IPS-15b (cell line): ENCODE results near the gene RSF1.

ENCODE experiments used
- H3K27me3 ChIP-seq: one replicate; pipeline ENCODE4 v1.6.1; 2013; ENCODE audit warnings: low read length; ENCODE audit not compliant: control insufficient read depth, insufficient read depth
- H3K36me3 ChIP-seq: one replicate; pipeline ENCODE4 v1.6.1; 2013; ENCODE audit warnings: low read length; ENCODE audit not compliant: control insufficient read depth, insufficient read depth
- H3K4me1 ChIP-seq: one replicate; pipeline ENCODE4 v1.6.1; 2013; ENCODE audit warnings: mild to moderate bottlenecking, low read length; ENCODE audit not compliant: control insufficient read depth, insufficient read depth
- H3K4me3 ChIP-seq: one replicate; pipeline ENCODE4 v1.5.1; 2013; ENCODE audit warnings: low read depth, low read length
- H3K9ac ChIP-seq: one replicate; pipeline ENCODE4 v1.6.1; 2013; ENCODE audit warnings: low read depth, mild to moderate bottlenecking, low read length
- H3K9me3 ChIP-seq: one replicate; pipeline ENCODE4 v1.6.1; 2013; ENCODE audit warnings: mild to moderate bottlenecking, low read length; ENCODE audit not compliant: control insufficient read depth, insufficient read depth

Gene RSF1

GRCh38 chr11:77747381-77747969, 73.0 kb downstream of the RSF1 start:
- peaks cover 29% of the 10 kb centered on the region for H3K4me1 ChIP-seq
- H3K9ac ChIP-seq: no peak overlapping the region
- H3K36me3 ChIP-seq: no peaks in the 10 kb centered on the region

GRCh38 chr11:77736473-77736872, 84.0 kb downstream of the RSF1 start:
- Histone ChIP-seq H3K4me3 (no peak overlapping the region), H3K4me1 (no peaks in the 10 kb centered on the region), H3K27me3 (no peaks in the 10 kb centered on the region), H3K9ac (no peak overlapping the region), H3K36me3 (peaks cover 12% of the 10 kb centered on the region), H3K9me3 (no peaks in the 10 kb centered on the region)

More at GRCh38 chr11:77747381-77747969, 73.0 kb downstream of the RSF1 start:
- Histone ChIP-seq H3K27me3 (no peaks in the 10 kb centered on the region), H3K9me3 (no peaks in the 10 kb centered on the region), H3K4me3 (no peak overlapping the region)

GRCh38 chr11:77734890-77735289, 85.6 kb downstream of the RSF1 start:
- Histone ChIP-seq H3K9ac (no peak overlapping the region), H3K4me1 (no peaks in the 10 kb centered on the region), H3K27me3 (no peaks in the 10 kb centered on the region), H3K36me3 (peaks cover 12% of the 10 kb centered on the region), H3K4me3 (no peak overlapping the region), H3K9me3 (peaks cover 4% of the 10 kb centered on the region)

- Histone ChIP-seq H3K4me1 (no peaks in the 10 kb centered on the region), H3K9me3 (peaks cover 4% of the 10 kb centered on the region), H3K27me3 (no peaks in the 10 kb centered on the region), H3K4me3 (no peak overlapping the region), H3K9ac (no peak overlapping the region), H3K36me3 (peaks cover 12% of the 10 kb centered on the region)
These were observed 88.4 kb downstream of the RSF1 start for GRCh38 chr11:77732143-77732542.

GRCh38 chr11:77730789-77731188, 89.7 kb downstream of the RSF1 start:
- Histone ChIP-seq H3K9me3 (peaks cover 4% of the 10 kb centered on the region), H3K9ac (no peak overlapping the region), H3K27me3 (no peaks in the 10 kb centered on the region), H3K4me3 (no peak overlapping the region), H3K36me3 (peaks cover 12% of the 10 kb centered on the region), H3K4me1 (no peaks in the 10 kb centered on the region)

- Histone ChIP-seq H3K4me3 (no peak overlapping the region), H3K27me3 (no peaks in the 10 kb centered on the region), H3K36me3 (peaks cover 16% of the 10 kb centered on the region), H3K9ac (no peak overlapping the region), H3K9me3 (peaks cover 4% of the 10 kb centered on the region), H3K4me1 (peaks cover 3% of the 10 kb centered on the region)
These were observed 91.5 kb downstream of the RSF1 start for GRCh38 chr11:77729063-77729462.

GRCh38 chr11:77728203-77728786, 92.2 kb downstream of the RSF1 start:
- Histone ChIP-seq H3K27me3 (no peaks in the 10 kb centered on the region), H3K4me3 (no peak overlapping the region), H3K9ac (no peak overlapping the region), H3K36me3 (peaks cover 12% of the 10 kb centered on the region), H3K9me3 (peaks cover 4% of the 10 kb centered on the region), H3K4me1 (peaks cover 3% of the 10 kb centered on the region)

- H3K27me3 ChIP-seq: no peaks in the 10 kb centered on the region
- H3K9me3 ChIP-seq: peaks cover 4% of the 10 kb centered on the region
- peaks cover 7% of the 10 kb centered on the region for H3K36me3 ChIP-seq
- no peak overlapping the region for H3K4me3 ChIP-seq
- H3K9ac ChIP-seq: no peak overlapping the region
- H3K4me1 ChIP-seq: peaks cover 3% of the 10 kb centered on the region
These were observed 94.0 kb downstream of the RSF1 start for GRCh38 chr11:77726524-77726923.

- Histone ChIP-seq H3K27me3 (no peaks in the 10 kb centered on the region), H3K9ac (no peak overlapping the region), H3K36me3 (peaks cover 7% of the 10 kb centered on the region), H3K4me3 (no peak overlapping the region), H3K4me1 (peaks cover 3% of the 10 kb centered on the region), H3K9me3 (no peaks in the 10 kb centered on the region)
These were observed 95.1 kb downstream of the RSF1 start for GRCh38 chr11:77725433-77725832.

GRCh38 chr11:77724636-77725035, 95.9 kb downstream of the RSF1 start:
- Histone ChIP-seq H3K9me3 (no peaks in the 10 kb centered on the region), H3K36me3 (peaks cover 7% of the 10 kb centered on the region), H3K4me3 (no peak overlapping the region), H3K9ac (no peak overlapping the region), H3K27me3 (no peaks in the 10 kb centered on the region), H3K4me1 (peaks cover 3% of the 10 kb centered on the region)

GRCh38 chr11:77723024-77723423, 97.5 kb downstream of the RSF1 start:
- Histone ChIP-seq H3K27me3 (no peaks in the 10 kb centered on the region), H3K36me3 (peaks cover 7% of the 10 kb centered on the region), H3K4me3 (no peak overlapping the region), H3K9ac (no peak overlapping the region), H3K4me1 (peaks cover 3% of the 10 kb centered on the region), H3K9me3 (no peaks in the 10 kb centered on the region)

GRCh38 chr11:77710358-77710757, 110.2 kb downstream of the RSF1 start:
- Histone ChIP-seq H3K9me3 (no peaks in the 10 kb centered on the region), H3K27me3 (no peaks in the 10 kb centered on the region), H3K9ac (no peak overlapping the region), H3K4me3 (no peak overlapping the region), H3K4me1 (no peaks in the 10 kb centered on the region), H3K36me3 (no peaks in the 10 kb centered on the region)
